Measurements from ENCODE around the gene AFF3.
"Not testable (repeated sequence)": the region's sequence is repeated elsewhere in the genome, so short reads cannot be mapped to it uniquely, and the experiment has no call there.

The AFF3 gene

GRCh38 chr2:100142393-100142792 is at the start of gene AFF3:
AFF3 (minus strand) TSS chr2:100142590; CDS start chr2:100104454, 38,136 bp downstream.
- DNase-seq: no peak

- no peak for DNase-seq
Observed at GRCh38 chr2:100189387-100189786, 47.0 kb upstream of the AFF3 start.

DNA sequence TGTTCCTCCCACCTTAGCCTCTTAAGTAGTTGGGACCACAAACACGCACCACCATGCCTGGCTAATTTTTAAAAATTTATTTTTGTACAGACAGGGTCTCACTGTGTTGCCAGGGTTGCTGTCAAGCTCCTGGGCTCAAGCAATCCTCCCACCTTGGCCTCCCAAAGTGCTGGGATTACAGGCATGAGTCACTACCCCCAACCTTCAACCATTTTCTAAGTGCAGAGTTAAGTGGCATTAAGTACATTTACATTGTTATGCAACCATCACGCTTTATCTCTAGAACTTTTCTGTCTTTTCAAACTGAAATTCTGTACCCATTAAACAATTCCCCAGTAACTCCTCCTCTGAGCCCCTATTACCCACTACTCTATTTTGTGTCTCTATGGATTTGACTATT is 45.9 kb upstream of the AFF3 start:
- DNase-seq: no peak

DNA sequence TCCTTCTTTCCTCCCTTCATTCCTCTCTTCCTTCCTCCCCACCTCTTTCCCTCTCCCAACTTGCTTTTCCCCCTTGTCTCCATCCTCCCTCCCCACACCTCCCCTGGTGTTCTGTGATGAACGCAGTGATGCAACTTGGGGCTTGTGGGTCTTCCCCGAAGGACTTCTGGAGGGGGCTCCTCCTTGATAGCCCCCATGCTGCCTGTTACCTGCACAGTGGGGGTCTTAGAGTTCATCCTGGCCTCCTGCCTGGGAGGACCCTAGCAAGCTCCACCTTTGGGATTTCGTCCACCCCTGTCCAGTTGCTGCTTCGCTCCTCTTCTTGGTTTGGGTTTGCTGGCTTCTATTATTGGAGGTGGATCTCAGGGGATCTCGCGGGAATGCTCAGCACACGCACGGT is 43.7 kb upstream of the AFF3 start:
- no peak for DNase-seq

- DNase-seq: no peak
Observed at GRCh38 chr2:100185516-100185915, 43.1 kb upstream of the AFF3 start.

GRCh38 chr2:100185105-100185504 is 42.7 kb upstream of the AFF3 start:
- no peak for DNase-seq

- DNase-seq: no peak
Observed at GRCh38 chr2:100184055-100184737, 41.8 kb upstream of the AFF3 start.

DNA sequence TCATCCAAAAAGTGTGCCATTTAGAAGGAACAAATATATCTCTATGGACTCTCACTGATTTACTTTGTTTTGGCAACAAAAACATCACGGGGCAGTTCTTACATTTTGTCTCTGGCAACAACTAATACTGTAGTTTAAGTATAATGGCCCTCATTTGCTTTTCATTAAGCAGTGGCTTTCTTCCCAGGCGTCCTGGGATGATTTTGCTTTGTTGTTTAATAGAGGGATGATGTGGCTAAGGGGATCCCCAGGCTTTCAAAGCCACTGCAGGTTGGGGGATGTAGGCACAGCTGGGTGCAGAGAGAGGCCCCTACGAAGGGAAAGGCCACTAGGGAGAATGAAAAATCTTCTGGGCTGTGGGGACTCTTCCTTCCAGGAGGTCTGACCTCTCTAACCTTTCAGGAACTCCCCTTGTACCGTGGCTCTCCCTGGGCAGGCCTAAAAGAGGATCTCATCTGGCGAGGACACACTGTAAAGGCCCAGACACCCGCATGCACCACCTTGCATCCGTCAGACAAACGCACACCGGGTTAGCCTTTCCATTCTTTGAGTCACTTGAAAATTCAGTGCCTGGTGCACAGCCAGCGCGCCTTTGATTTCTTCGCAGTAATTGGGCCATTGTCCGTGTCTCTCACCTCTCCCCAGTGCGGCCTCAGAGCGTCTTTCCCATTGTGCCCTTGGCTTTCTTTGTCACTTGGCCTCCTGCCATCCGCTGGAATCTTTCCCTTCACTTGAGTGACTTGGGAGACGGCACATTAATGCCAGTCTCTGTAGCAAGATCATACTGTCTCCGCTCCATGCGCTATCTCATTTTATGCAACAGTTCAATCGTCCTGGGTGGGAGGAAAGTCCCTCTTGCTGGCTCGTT is 40.3 kb upstream of the AFF3 start:
- no peak for DNase-seq

DNA sequence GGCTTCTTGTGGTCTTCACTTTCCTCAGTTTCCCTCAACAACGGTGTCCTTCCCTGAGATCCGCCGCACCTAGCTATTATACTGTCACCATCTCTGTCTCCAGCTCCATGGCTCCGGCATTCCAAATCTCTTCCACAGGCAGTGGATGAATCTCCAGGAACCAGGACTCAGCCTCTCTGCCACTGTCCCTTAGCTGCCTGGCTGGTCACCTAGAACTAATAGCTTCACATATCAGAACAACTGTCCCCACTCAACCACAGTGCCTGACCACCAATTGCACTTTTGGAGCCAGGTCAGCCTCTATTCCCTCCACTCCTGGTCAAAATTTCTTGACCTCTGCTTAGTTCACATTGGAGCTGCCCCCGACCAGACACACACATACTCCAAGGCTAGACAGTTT is 38.1 kb upstream of the AFF3 start:
- DNase-seq: no peak

- DNase-seq: no peak
Observed at GRCh38 chr2:100179806-100180205, 37.4 kb upstream of the AFF3 start.

- DNase-seq: no peak
Observed at GRCh38 chr2:100178864-100179263, 36.5 kb upstream of the AFF3 start.

DNA sequence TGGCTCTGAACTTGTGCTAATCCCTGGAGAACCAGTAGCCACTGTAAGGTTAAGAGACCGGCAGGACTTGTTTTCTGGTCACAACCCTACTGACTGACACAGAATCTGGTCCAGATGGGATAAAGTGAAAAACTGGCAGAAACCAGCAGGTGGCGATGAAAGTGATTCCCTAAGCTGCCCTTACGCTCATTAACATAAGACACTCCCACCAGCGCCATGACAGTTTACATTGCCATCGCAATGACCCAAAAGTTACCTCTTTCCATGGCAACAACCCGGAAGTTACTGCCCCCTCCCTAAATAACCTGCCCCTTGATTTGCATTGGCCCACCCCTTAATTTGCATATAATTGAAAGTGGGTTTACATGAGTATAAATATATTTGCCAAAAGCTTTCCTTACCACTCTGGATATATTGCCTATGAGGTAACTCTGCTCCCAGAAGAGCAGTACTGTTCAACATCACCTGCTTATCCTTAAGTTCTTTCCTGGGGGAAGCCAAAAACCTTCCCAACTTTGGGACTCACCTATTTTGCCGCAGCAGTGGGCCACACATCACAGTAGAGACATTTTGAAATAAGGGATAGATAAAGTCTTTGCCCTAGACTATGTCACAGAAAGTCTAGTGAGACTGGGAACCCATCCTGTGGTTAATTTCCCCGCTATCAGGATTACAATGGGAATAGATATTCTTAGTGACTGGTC is 35.8 kb upstream of the AFF3 start:
- no peak for DNase-seq

GRCh38 chr2:100176925-100177324 is 34.5 kb upstream of the AFF3 start:
- DNase-seq: no peak

- no peak for DNase-seq
Observed at GRCh38 chr2:100174026-100174431, 31.6 kb upstream of the AFF3 start.

DNA sequence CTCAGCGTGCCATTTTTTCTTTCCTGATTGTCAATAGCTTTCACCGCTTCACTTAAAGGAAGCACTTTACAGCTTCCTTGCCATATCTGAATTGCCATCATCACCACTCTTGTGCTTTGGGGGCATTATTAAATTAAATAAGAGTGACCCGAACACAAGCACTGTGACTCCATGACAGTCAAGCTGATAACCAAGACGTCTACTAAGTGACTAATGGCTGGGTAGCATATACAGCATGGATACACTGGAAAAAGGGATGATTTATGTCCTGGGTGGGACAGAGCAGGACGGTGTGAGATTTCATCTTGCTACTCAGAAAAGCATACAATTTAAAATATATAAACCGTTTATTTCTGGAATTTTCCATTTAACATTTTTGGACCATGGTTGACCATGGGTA is 24.3 kb upstream of the AFF3 start:
- DNase-seq: no peak

DNA sequence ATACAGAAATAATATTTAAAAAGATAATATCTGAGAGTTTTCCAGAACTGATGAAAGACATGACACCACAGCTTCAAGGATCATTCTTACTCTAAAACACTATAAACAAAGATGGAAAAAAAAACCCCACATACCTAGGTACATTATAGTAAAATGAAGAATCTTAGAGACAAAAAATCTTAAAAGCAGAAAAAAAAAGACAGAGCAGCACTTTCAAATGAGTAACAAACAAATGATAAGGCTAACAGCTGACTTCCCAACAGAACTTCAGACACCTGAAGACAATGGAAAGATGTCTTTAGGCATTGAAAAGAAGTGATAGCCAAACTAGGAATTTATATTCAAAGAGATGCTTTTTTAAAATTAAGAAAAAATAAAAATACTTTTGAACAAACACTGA is 21.2 kb upstream of the AFF3 start:
- DNase-seq: no peak

DNA sequence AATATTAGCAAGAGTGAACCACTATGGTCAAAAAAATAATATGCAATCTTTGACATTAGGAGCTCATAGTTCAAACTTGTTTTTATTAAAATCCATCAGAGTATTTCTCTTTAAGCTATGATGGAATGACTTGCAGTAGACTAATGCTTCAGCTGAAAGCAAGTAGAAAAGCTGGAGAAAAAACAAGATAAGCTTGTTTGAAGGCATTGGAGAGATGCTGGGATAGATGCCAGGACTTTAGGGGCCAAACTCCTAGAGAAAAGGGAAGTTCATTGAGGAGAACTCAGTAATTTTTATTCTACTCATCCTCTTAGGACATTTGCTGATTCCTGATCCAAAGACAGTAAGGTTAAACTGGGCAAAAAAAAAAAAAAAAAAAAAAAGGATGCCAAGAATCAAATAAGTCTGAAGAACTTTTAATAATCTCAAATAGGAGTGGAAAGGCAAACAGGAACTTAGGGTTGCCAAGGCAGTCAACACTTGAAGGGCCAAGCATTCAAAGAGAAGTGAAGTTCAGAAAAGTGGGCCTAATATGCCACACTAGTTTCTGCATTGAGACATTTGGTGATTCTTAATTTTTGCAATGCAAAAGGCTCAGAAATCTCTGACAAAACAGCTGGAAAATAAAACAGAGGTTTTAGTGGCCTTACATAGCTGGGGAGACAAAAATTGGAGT is 19.7 kb upstream of the AFF3 start:
- no peak for DNase-seq

GRCh38 chr2:100160396-100160795 is 18.0 kb upstream of the AFF3 start:
- DNase-seq: no peak

DNA sequence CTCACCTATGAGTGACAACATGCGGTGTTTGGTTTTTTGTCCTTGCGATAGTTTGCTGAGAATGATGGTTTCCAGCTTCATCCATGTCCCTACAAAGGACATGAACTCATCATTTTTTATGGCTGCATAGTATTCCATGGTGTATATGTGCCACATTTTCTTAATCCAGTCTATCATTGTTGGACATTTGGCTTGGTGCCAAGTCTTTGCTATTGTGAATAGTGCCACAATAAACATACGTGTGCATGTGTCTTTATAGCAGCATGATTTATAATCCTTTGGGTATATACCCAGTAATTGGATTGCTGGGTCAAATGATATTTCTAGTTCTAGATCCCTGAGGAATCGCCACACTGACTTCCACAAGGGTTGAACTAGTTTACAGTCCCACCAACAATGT is 9.4 kb upstream of the AFF3 start:
- not testable (repeated sequence) for DNase-seq

GRCh38 chr2:100151310-100151709 is 8.9 kb upstream of the AFF3 start:
- DNase-seq: no peak

DNA sequence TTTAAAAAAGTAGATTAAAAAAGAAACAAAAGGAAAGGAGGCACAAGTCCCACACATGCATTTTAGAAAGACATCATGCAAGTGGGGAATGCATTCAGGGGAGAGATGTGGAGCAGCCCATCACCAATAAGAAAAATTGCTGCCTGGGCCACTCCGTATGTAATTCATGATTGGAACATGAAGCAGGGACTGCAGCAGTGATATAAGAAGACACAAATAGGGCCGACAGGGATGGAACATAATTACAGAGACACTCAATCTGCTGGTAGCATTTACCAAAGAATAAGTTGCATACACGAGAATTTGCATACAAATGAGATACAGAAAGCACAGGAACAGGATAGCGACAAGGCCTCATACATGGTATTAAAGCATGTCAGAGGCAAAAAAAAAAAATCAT is 6.5 kb upstream of the AFF3 start:
- DNase-seq: no peak

DNA sequence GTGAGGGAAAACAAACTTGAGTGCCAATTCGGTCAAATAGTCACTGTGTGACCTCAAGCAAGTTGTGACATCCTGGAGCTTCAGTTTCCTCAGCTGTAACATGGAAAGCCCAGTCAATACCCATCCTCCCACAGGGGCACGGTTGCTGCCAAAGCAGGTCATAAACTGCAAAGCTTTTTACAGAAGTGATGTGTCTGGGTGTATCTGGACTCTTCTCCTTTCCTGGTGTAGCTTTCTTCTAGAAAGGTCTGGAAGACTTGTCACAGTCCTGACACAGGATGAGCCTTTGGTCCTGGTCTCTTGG is 4.2 kb upstream of the AFF3 start:
- no peak for DNase-seq

DNA sequence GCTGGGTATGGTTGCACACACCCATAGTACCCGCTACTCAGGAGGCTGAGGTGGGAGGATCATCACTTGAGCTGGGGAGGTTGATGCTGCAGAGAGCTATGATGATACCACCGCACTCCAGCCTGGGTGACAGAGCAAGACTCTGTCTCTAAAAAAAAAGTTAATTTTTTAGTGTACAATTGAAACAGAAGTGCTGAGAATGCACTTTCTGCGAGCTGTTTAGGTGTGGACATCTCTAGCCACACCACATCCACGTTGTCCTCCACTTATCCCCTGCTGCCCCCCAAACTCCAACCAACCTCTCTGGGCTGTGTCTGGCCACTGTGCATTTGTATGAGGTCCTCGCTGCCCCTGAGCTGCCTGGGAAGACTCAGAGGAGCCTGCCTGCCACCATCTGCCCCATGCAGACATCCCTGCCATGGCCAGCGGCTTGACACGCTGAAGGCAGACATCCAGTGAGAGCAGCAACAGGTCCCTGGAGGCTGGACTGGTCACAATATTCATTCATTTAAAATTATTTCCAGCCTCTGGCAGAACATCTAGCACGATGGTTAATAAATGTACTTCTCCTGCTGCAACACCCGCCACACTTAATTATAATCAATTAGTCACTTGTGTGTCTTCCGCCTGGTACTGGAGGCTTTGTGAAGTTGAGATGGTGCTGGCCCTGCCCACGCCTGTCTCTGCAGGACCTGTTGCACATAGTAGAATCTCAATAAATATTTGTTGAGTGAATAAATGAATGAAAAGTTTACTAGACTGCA is 3.7 kb upstream of the AFF3 start:
- no peak for DNase-seq

All from HCEC 1CT (cell line).